Measurements from ENCODE around the gene IL17RA.
"Not testable (repeated sequence)": the region's sequence is repeated elsewhere in the genome, so short reads cannot be mapped to it uniquely, and the experiment has no call there.

The IL17RA gene

DNA sequence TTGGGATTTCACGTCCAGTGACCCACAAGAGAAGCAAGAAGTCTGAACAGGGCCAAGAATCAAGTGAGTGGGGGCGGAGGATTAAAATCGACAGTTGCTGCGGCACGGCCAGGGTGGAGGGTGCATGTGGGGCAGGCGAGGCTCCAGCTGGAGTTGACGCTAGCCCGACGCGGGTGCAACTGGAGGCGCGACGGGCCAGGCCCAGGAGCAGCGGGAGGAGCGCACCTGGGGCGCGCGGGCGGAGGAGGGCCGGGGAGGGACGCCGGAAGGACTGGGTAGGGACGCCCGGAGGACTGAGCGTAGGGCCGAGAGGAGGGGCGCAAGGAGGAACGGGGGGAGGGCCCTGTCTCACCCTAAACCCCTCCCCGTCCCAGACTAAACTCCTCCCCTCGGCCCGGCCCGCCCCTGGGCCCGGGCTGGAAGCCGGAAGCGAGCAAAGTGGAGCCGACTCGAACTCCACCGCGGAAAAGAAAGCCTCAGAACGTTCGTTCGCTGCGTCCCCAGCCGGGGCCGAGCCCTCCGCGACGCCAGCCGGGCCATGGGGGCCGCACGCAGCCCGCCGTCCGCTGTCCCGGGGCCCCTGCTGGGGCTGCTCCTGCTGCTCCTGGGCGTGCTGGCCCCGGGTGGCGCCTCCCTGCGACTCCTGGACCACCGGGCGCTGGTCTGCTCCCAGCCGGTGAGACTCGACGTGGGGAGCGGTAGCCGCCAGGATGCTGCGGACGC lies at the start of gene IL17RA:
Gene IL17RA (plus strand): TSS at position 447 of the 723 bp plus-strand sequence. CDS start 92 bp downstream, at position 539.
- peak; percentile 82 for DNase-seq

GRCh38 chr22:17035246-17035645 lies 49.6 kb upstream of the IL17RA start:
- DNase-seq, result peak; percentile 83

DNA sequence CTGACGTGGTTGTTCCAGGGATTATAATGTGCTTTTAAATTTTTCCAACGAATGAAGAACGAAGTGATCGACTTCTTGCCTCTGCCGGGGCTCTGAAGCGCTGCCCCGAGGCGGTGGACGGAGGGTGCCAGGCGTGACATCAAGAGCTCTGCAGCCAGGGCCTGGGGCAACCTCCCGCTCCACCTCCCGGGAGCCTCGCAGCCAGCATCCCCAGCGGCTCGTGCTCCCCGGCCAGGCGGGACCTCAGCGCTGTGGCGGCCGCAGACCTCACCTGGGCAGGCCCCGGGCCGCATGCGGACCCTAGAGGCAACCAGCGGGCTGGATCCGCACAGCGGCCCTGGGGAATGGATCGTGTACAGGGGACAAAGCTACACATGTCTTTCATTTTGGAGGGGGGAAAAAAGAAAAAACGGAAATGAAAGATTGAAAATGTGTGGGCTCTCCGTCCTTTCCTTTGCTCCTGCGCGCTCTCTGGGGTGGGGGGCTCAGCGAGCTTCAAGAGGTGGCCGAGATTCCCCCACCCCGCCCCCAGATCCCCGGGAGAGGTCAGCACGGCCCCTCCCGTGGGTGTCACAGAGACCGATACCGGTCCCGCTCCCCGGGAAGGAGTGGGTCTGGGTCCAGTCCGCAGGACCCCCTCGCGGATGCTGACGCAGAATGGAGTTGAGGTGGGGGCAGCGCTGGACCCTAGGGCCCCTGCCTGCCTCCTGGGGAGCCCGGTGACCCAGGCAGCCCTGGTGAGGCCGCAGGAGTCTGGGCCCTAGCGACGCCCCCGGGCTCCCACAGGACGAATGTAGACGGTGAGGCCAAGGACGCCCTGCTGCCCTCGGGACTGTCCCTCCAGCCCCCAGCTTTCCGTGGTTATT lies 48.6 kb upstream of the IL17RA start:
- not testable (repeated sequence) for DNase-seq

DNA sequence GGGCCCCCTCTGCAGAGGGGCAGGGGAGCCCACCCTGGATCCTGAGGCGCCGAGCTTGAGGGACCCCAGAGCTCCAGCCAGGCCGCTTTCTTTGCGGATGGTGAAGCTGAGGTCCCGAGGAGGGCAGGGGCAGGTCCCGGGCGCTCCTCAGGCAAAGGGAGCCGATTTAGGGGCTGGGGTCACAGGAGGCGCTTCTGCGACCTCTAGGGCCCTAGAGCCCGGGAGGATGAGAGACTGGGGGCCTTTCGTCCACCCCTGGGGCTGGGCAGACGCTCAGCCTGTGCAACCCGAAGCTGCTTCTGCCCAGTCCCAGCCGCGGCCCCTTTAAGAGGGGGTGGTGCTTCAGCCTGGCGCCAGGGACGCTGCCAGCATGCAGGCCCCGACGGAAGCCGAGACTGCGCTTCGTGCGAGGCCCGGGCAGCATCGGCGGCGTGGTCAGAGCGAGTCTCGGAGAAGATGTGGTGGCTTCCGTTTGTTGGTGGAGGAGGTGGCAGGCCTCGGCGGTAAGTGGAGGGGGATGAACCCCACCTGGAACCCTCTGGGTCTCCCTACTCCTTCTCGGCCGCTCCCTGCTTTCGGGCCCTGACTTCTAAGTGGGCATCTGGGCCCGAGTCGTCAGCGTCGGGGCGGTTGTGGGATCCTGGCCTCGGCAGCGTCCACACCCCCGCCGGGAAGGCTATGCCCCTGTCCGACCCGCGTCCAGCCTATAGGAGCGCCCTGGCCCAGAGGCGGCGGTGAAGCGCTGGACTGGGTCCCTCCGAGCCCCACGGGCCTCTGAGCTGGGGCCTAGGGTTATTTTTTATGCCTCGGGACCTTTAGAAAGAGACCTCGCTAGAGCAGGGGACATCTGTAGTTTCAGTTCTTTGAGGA lies 47.7 kb upstream of the IL17RA start:
- not testable (repeated sequence) for DNase-seq

GRCh38 chr22:17043521-17043920 lies 41.3 kb upstream of the IL17RA start:
- no peak for DNase-seq

GRCh38 chr22:17046566-17047348 lies 38.0 kb upstream of the IL17RA start:
- no peak for DNase-seq

DNA sequence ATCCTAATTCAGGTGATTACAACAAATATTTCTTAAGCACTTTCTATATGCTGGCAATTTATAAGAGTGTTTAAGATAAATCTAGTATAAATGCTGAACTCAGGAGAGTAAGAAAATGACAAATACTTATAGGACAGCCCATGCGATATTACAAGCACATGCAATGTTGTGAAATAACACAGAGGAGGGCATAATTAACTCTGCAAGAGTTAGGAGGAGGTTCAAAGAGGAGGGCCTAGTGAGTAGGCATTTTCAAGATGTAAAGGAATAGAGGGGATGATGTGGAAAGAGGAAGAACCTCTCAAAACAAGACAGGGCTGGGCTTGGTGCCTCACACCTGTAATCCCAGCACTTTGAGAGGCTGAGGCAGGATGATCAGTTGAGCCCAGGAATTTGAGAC lies 37.1 kb upstream of the IL17RA start:
- no peak for DNase-seq

DNA sequence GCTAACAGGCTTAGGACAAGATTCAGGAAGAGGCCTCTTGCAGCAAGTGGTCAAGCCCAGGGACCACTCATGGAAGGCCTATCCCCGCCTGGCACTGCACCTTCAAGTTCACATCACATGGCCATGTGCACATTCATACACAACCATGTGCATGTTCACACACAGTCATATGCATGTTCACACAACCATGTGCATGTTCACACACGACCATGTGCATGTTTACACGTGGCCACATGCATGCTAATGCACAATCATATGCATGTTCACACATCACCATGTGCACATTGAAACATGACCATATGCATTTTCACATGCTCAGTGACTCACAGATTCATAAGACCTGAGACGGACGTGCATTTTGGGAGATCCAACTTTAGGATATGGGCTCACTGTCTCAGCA lies 28.7 kb upstream of the IL17RA start:
- no peak for DNase-seq

DNA sequence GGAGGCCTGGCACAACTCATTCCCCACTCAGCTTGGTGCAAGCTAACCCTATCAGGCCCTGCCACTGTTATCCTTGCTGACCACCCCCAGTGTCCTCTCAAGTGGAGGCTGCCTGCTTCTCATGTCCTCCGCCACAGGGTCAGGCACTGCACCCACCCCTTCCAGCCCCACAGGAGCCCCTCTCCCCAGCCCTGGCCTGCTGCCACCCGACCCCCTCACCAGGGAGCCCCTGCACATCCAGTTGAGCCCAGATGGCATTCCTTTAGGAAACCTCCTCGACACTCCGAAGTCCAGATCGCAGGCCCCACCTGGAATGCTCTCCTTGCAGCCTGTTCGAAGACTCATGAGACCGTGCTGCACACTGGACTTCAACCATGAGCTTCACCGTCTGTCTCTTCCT lies 28.0 kb upstream of the IL17RA start:
- DNase-seq, result no peak

- peak; percentile 53 for DNase-seq
Observed at GRCh38 chr22:17057959-17058814, 26.6 kb upstream of the IL17RA start.

DNA sequence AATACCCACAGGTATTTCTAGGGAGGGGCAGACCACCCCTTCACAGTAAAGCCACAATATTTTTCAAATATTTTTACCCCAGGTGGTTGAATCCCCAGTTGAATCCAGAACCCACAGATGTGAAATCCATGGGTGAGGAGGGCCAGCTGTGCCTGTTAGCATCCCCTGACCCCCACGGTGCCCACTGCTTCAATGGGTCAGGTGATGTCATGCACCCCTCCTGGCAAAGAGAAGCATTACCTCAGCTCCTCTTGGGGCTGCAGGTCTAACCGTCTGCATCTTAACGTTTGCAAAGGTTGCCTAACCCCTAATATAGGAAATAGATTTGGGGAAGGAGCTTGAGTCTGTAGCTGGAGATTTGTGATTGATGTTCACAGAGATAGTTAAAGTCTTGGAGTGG lies 24.7 kb upstream of the IL17RA start:
- no peak for DNase-seq

DNA sequence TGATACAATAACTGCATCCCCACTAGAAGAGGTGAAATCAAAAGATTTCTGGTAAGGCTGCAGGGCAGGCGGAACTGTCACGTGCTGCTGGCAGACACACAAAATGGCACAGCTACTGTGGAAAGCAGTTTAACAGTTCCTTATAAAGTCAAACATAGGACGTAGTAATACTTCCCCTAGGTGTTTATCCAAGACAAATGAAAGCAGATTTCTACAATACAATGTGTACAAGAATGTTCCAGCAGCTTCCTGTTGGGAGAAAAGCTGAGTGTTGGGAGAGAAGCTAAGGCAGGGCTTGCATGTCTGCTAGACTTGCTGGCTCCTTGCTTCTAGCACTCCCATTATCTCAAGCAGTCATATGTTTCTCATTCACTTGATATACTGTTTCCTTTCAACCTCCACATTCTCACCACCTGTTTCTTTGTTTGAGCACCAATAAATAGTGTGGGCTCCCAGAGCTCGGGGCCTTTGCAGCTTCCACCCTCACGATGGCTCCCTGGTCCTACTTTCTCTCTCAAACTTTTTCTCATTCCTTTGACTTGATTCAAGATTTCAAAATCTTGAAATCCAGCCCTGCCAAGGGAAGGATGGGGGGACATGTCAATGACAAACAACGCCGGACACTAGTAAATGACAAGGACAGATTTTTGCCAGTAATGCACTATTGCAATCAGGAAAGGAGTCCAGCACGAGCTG lies 21.2 kb upstream of the IL17RA start:
- no peak for DNase-seq

DNA sequence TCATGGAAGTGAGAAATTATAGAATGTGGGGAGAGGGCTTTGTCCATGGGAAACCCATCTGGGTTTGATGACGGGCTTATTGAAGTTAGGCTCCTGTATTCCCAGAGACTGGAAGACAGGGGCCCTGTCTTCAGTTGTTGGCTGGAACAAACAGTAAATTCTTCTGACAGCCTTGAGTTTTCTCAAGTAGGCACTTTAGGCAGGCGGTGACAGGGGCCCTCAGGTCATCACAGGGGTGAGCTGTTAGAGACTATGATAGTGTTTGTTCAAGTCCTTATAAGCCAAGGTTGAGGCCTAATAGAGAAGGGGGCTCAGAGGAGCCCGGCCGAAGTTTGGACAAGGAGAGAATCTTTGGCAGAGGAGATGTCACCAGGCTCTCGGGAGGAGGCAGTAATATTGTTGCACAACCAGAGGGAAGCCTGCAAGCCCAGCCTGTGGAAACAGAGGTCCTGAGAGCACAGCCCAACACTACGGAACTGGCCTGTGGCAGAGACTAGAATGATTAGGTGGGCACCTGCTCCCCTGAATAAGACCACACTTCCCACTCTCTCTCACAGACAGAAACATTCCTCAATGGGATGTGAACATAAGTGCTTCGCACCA lies 20.2 kb upstream of the IL17RA start:
- no peak for DNase-seq

GRCh38 chr22:17065433-17065832 lies 19.4 kb upstream of the IL17RA start:
- no peak for DNase-seq

DNA sequence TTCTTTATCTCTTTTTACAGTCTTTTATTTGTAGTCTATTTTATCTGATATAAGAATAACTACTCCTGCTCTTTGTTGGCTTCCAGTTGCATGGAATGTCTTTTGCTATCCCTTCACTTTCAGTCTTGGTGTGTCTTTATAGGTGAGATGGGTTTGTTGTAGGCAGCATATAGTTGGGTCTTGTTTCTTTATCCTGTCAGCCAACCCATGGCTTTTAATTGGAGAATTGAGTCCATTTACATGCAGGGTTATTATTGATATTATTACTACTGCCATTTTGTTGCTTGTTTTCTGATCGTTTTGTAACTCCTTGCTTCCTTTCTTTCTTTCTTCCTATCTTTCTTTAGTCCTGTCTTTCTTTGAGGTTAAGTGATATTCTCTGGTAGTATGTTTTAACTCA lies 11.9 kb upstream of the IL17RA start:
- DNase-seq, result no peak

- no peak for DNase-seq
Observed at GRCh38 chr22:17074648-17075002, 10.2 kb upstream of the IL17RA start.

- DNase-seq, result no peak
Observed at GRCh38 chr22:17077255-17077654, 7.5 kb upstream of the IL17RA start.

GRCh38 chr22:17079572-17079971 lies 5.2 kb upstream of the IL17RA start:
- DNase-seq, result no peak

DNA sequence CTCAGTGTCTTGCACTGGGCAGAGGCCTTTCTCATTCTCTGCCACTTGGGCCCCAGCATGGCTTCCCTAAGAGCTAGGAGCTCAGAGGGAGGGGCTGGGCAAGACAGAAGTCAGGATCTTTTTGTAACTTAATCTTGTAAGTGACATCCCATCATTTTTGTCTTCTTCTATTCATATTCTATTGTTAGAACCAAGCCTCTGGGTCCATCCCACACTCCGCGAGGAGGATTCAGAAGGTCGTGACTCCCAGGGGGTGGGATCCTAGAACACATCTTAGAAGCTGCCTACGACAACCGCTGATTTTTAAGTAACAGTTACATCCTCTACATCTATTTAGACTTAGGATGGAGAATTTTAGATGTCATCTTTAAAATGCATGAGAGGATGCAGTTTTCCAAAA lies 1.5 kb upstream of the IL17RA start:
- DNase-seq, result no peak

DNA sequence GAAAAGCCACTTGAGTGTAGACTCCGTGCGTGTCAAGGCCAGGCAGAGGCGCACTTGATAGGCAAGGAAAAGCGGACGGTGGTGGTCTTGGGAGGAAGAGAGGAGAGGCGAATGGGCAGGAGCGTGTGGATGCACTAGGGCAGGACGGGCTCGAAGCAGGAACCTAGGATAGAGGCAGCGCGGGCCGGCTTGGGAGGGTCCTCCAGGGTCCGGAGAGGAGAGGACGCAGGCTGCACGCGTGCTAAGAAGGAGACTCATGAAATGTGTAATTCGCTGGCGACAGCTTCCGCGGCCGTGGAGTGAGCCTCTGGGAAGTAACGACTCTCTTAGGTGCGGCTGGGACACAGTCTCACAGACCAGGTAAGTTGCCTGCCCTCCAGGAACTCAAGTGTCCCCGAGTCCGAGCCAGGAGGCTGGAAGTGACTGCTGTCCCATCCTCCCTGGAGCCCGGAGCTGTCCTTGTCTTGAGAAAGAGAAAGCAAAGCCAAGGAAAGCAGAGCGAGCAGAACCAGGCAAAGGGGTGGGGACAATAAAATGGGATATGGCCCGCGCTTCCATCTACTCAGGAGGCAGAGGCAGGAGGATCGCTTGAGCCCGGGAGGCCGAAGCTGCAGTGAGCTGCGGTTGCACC lies 874 bp upstream of the IL17RA start:
- DNase-seq, result no peak

Measured in NCI-H2029 (cell line).